ENCODE data around the gene HOXC11. TPM values are rescaled to one million over a fixed set of nuclear protein-coding genes. Genes with fewer than 3 reads are reported as not detected.

The HOXC11 gene
- total RNA-seq, 1 donor from 2014 or later, result not detected

- H3K9ac ChIP-seq, result no peak overlapping the region
- no peaks in the 10 kb centered on the region for H3K36me3 Mint-ChIP-seq
- H3K27me3 ChIP-seq, result peaks cover 100% of the 10 kb centered on the region
- H4K20me1 ChIP-seq (ENCODE audit: low read depth), result peaks cover 85% of the 10 kb centered on the region
- no peak overlapping the region for H3K4me3 Mint-ChIP-seq
- H3K4me1 Mint-ChIP-seq, result no peaks in the 10 kb centered on the region
- peak; percentile 20 for TF ChIP-seq EZH2 (IDR thresholded peaks at IDR 0.05)
- peak; percentile 55 for TF ChIP-seq CTCF (IDR thresholded peaks at IDR 0.05)
- TF ChIP-seq EZH2phosphoT487 (IDR thresholded peaks at IDR 0.05), result peak; percentile 56
- no peak overlapping the region for H3K4me2 ChIP-seq
- H3K4me3 ChIP-seq, result no peak overlapping the region
- peaks cover 100% of the 10 kb centered on the region for H3K27me3 Mint-ChIP-seq (ENCODE audit: insufficient read depth, low read depth)
- no peak overlapping the region for H3K27ac ChIP-seq
- no peaks in the 10 kb centered on the region for H3K36me3 ChIP-seq
- H3K9me3 ChIP-seq (ENCODE audit: low read depth), result no peaks in the 10 kb centered on the region
- no peaks in the 10 kb centered on the region for H3K79me2 ChIP-seq (ENCODE audit: low read depth)
- peaks cover 9% of the 10 kb centered on the region for H3K9me3 Mint-ChIP-seq
- no peak overlapping the region for H2AFZ ChIP-seq (replicated peaks)
- DNase-seq (ENCODE audit: low spot score), result peak; percentile 71
- H3K4me1 ChIP-seq, result no peaks in the 10 kb centered on the region
- no peak overlapping the region for H3K27ac Mint-ChIP-seq
- H3F3A ChIP-seq (ENCODE audit: low read depth), result no peaks in the 10 kb centered on the region
These were observed 16.5 kb downstream of the HOXC11 start for GRCh38 chr12:53989227-53990113.

GRCh38 chr12:53990311-53991076 is 17.6 kb downstream of the HOXC11 start:
- TF ChIP-seq CTCF (IDR thresholded peaks at IDR 0.05) (no peak), EZH2 (IDR thresholded peaks at IDR 0.05) (peak; percentile 59), EZH2phosphoT487 (IDR thresholded peaks at IDR 0.05) (peak; percentile 85)
- Histone ChIP-seq H3K4me1 (no peaks in the 10 kb centered on the region), H3K4me3 (no peak overlapping the region), H4K20me1 (ENCODE audit: low read depth) (peaks cover 88% of the 10 kb centered on the region), H2AFZ (replicated peaks) (no peak overlapping the region), H3K4me2 (no peak overlapping the region), H3K36me3 (no peaks in the 10 kb centered on the region), H3K27me3 (peaks cover 100% of the 10 kb centered on the region), H3K79me2 (ENCODE audit: low read depth) (no peaks in the 10 kb centered on the region), H3K9ac (no peak overlapping the region), H3K9me3 (ENCODE audit: low read depth) (no peaks in the 10 kb centered on the region), H3F3A (ENCODE audit: low read depth) (no peaks in the 10 kb centered on the region), H3K27ac (no peak overlapping the region)
- Mint-ChIP-seq H3K36me3 (no peaks in the 10 kb centered on the region), H3K4me1 (peaks cover 2% of the 10 kb centered on the region), H3K27ac (no peak overlapping the region), H3K27me3 (ENCODE audit: insufficient read depth, low read depth) (peaks cover 100% of the 10 kb centered on the region), H3K9me3 (peaks cover 9% of the 10 kb centered on the region), H3K4me3 (no peak overlapping the region)
- DNase-seq (ENCODE audit: low spot score), result no peak

- H3K9me3 ChIP-seq (ENCODE audit: low read depth), result no peaks in the 10 kb centered on the region
- H3F3A ChIP-seq (ENCODE audit: low read depth), result no peaks in the 10 kb centered on the region
- H3K4me3 ChIP-seq, result no peak overlapping the region
- Mint-ChIP-seq H3K27me3 (ENCODE audit: insufficient read depth, low read depth) (peaks cover 100% of the 10 kb centered on the region), H3K4me1 (peaks cover 2% of the 10 kb centered on the region), H3K9me3 (peaks cover 9% of the 10 kb centered on the region), H3K4me3 (no peak overlapping the region), H3K36me3 (no peaks in the 10 kb centered on the region), H3K27ac (no peak overlapping the region)
- TF ChIP-seq EZH2phosphoT487 (IDR thresholded peaks at IDR 0.05) (peak; percentile 28), CTCF (IDR thresholded peaks at IDR 0.05) (no peak), EZH2 (IDR thresholded peaks at IDR 0.05) (peak; percentile 33)
- peaks cover 100% of the 10 kb centered on the region for H3K27me3 ChIP-seq
- H3K4me1 ChIP-seq, result no peaks in the 10 kb centered on the region
- no peaks in the 10 kb centered on the region for H3K36me3 ChIP-seq
- no peak overlapping the region for H3K9ac ChIP-seq
- H3K4me2 ChIP-seq, result no peak overlapping the region
- peaks cover 87% of the 10 kb centered on the region for H4K20me1 ChIP-seq (ENCODE audit: low read depth)
- H3K27ac ChIP-seq, result no peak overlapping the region
- no peaks in the 10 kb centered on the region for H3K79me2 ChIP-seq (ENCODE audit: low read depth)
- no peak for DNase-seq (ENCODE audit: low spot score)
- H2AFZ ChIP-seq (replicated peaks), result no peak overlapping the region
These were observed 18.1 kb downstream of the HOXC11 start for GRCh38 chr12:53991077-53991460.

Measured in neural progenitor cell (in vitro differentiated cells).